Measurements from ENCODE around the gene COL5A1.

COL5A1 gene

GRCh38 chr9:134605966-134606357, 35.6 kb upstream of the COL5A1 start:
- DNase-seq: no peak

GRCh38 chr9:134606951-134607731, 34.5 kb upstream of the COL5A1 start:
- DNase-seq: no peak

- DNase-seq: no peak
Observed at GRCh38 chr9:134607971-134608370, 33.6 kb upstream of the COL5A1 start.

GRCh38 chr9:134611046-134611445, 30.6 kb upstream of the COL5A1 start:
- no peak for DNase-seq

GRCh38 chr9:134612309-134612708, 29.3 kb upstream of the COL5A1 start:
- DNase-seq: no peak

GRCh38 chr9:134612715-134613114, 28.9 kb upstream of the COL5A1 start:
- no peak for DNase-seq

- no peak for DNase-seq
Observed at GRCh38 chr9:134614256-134614655, 27.3 kb upstream of the COL5A1 start.

- DNase-seq: no peak
Observed at GRCh38 chr9:134616341-134616740, 25.3 kb upstream of the COL5A1 start.

GRCh38 chr9:134617246-134617645, 24.4 kb upstream of the COL5A1 start:
- no peak for DNase-seq

- no peak for DNase-seq
Observed at GRCh38 chr9:134617836-134618162, 23.8 kb upstream of the COL5A1 start.

- DNase-seq: no peak
Observed at GRCh38 chr9:134618163-134618832, 23.3 kb upstream of the COL5A1 start.

GRCh38 chr9:134618833-134619447, 22.7 kb upstream of the COL5A1 start:
- no peak for DNase-seq

- no peak for DNase-seq
Observed at GRCh38 chr9:134619448-134619982, 22.1 kb upstream of the COL5A1 start.

GRCh38 chr9:134619983-134620661, 21.5 kb upstream of the COL5A1 start:
- no peak for DNase-seq

GRCh38 chr9:134620751-134621557, 20.6 kb upstream of the COL5A1 start:
- DNase-seq: no peak

- DNase-seq: no peak
Observed at GRCh38 chr9:134621558-134622110, 20.0 kb upstream of the COL5A1 start.

- no peak for DNase-seq
Observed at GRCh38 chr9:134622896-134623257, 18.7 kb upstream of the COL5A1 start.

- DNase-seq: no peak
Observed at GRCh38 chr9:134623258-134624066, 18.1 kb upstream of the COL5A1 start.

- no peak for DNase-seq
Observed at GRCh38 chr9:134624137-134624591, 17.4 kb upstream of the COL5A1 start.

- no peak for DNase-seq
Observed at GRCh38 chr9:134624621-134625181, 16.9 kb upstream of the COL5A1 start.
